Activated effector memory CD4-positive, alpha-beta T cell treated with anti-CD3 and anti-CD28 coated beads, Interleukin-2, amount 50 U/mL, for 16 hours (primary cell): ENCODE data around the gene RGS18.
"Not testable (repeated sequence)": the region's sequence is repeated elsewhere in the genome, so short reads cannot be mapped to it uniquely, and the experiment has no call there.

ENCODE experiments used
- DNase-seq: peaks from one replicate; pipeline ENCODE4 v3.0.0-alpha.2; 2020

RGS18 gene

GRCh38 chr1:192167911-192168700 is 9.8 kb downstream of the RGS18 start:
- no peak for DNase-seq

GRCh38 chr1:192168964-192169363 is 10.7 kb downstream of the RGS18 start:
- DNase-seq, result no peak

- DNase-seq, result no peak
Observed at GRCh38 chr1:192170196-192170984, 12.1 kb downstream of the RGS18 start.

- no peak for DNase-seq
Observed at GRCh38 chr1:192171123-192171522, 12.9 kb downstream of the RGS18 start.

GRCh38 chr1:192175971-192176370 is 17.7 kb downstream of the RGS18 start:
- no peak for DNase-seq

GRCh38 chr1:192183788-192184187 is 25.5 kb downstream of the RGS18 start:
- no peak for DNase-seq

- no peak for DNase-seq
Observed at GRCh38 chr1:192186197-192186596, 27.9 kb downstream of the RGS18 start.

GRCh38 chr1:192190066-192190465 is 31.8 kb downstream of the RGS18 start:
- no peak for DNase-seq

- no peak for DNase-seq
Observed at GRCh38 chr1:192201303-192201702, 43.0 kb downstream of the RGS18 start.

- DNase-seq, result no peak
Observed at GRCh38 chr1:192224396-192224795, 66.1 kb downstream of the RGS18 start.

- no peak for DNase-seq
Observed at GRCh38 chr1:192224846-192225245, 66.6 kb downstream of the RGS18 start.

- DNase-seq, result no peak
Observed at GRCh38 chr1:192225266-192225665, 67.0 kb downstream of the RGS18 start.

- no peak for DNase-seq
Observed at GRCh38 chr1:192225703-192226102, 67.4 kb downstream of the RGS18 start.

GRCh38 chr1:192227330-192227729 is 69.1 kb downstream of the RGS18 start:
- DNase-seq, result no peak

- DNase-seq, result not testable (repeated sequence)
Observed at GRCh38 chr1:192227980-192228379, 69.7 kb downstream of the RGS18 start.

GRCh38 chr1:192232817-192233417 is 74.7 kb downstream of the RGS18 start:
- no peak for DNase-seq

- DNase-seq, result no peak
Observed at GRCh38 chr1:192235127-192235526, 76.9 kb downstream of the RGS18 start.
